ENCODE measurements around the gene SNAPC2.

SNAPC2 gene

GRCh38 chr19:7924651-7925170 is 4.6 kb downstream of the SNAPC2 start:
- Histone ChIP-seq H3K27me3 (ENCODE audit: insufficient read depth, low read depth, severe bottlenecking) (no peaks in the 10 kb centered on the region), H3K4me3 (ENCODE audit: low read depth, low read length) (peak overlapping the region; percentile 34), H3K27ac (peak overlapping the region; percentile 92), H3K9me3 (ENCODE audit: severe bottlenecking) (no peaks in the 10 kb centered on the region), H3K36me3 (peaks cover 34% of the 10 kb centered on the region)
- DNase-seq = no peak
- TF ChIP-seq, protein P1, sequence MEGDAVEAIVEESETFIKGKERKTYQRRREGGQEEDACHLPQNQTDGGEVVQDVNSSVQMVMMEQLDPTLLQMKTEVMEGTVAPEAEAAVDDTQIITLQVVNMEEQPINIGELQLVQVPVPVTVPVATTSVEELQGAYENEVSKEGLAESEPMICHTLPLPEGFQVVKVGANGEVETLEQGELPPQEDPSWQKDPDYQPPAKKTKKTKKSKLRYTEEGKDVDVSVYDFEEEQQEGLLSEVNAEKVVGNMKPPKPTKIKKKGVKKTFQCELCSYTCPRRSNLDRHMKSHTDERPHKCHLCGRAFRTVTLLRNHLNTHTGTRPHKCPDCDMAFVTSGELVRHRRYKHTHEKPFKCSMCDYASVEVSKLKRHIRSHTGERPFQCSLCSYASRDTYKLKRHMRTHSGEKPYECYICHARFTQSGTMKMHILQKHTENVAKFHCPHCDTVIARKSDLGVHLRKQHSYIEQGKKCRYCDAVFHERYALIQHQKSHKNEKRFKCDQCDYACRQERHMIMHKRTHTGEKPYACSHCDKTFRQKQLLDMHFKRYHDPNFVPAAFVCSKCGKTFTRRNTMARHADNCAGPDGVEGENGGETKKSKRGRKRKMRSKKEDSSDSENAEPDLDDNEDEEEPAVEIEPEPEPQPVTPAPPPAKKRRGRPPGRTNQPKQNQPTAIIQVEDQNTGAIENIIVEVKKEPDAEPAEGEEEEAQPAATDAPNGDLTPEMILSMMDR (IDR thresholded peaks at IDR 0.05; ENCODE audit: low read depth, low read length) = no peak

DNA sequence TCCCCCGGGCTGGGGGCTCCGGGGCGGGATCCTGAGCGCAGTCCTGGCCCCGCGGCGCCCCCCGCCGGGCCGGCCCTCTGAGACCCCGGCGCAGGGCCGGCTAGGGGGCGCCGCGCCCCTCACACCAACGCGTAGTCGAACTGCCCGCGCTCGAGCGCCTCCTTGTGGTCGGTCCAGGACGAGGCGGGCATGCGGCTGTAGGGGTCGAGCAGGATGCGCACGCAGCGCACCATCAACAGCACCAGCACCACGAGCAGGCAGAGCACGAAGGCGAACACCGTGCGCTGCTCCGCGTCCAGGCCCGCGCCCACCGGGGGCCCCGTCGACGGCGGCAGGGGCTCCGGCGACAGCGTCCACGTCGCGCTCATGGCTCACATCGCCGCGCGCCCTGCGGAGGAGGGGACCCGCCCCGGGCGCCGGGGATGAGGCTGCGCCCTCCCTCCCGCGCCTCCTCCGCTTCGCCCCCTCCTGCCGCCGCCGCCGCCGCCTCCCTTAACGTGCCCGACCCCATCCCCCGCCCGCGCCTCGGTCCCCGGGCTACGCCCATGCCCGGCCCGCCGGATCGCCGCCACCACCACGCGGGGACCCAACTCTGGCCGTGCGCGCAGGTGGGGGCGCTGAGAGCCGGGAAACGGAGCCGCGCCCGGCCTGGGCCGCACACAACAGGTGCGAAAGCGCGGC is 5.2 kb downstream of the SNAPC2 start:
- Histone ChIP-seq H3K27me3 (ENCODE audit: insufficient read depth, low read depth, severe bottlenecking) (no peaks in the 10 kb centered on the region), H3K27ac (peak overlapping the region; percentile 92), H3K9me3 (ENCODE audit: severe bottlenecking) (no peaks in the 10 kb centered on the region), H3K36me3 (peaks cover 35% of the 10 kb centered on the region), H3K4me3 (ENCODE audit: low read depth, low read length) (peak overlapping the region; percentile 34)
- DNase-seq = peak; percentile 86
- TF ChIP-seq, protein P1 (IDR thresholded peaks at IDR 0.05; ENCODE audit: low read depth, low read length) = peak; percentile 96

DNA sequence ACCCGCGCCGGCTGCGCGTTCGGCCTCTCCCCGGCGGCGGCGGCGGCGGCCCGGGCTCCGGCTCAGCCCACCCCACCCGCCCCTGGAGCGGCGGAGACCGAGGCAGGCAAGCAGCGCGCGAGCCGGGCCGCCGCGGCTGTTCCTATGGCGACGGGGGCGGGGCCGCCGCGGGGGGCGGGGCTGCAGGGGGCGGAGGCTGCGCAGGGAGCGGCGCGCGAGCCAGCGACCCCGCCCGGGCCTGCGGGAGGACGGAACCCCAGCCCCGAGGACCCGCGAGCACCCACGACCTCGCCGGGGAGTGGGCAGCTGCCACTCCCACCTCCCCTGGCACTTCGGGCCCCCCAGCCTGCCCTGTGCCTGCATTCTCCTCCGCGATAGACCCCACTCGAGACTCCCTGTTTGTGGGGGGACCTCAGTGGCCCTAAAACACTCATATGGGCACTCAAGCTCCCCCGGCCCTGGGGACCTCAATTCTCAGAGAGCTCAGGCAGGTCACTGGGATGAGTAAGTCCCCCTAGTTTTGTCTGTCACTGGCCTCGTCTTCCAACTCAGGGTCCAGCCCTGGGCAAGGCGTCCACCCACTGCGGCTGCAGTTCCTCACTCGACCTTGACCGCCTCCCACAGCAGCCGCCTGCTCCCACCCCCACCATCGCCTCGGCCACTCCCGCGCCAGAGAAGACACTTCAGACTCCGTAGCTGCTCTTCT is 6.0 kb downstream of the SNAPC2 start, which contains the start of gene CTXN1:
CTXN1 (minus strand) TSS at position 115 of the 706 bp plus-strand sequence. CDS start 597 bp downstream, outside the sequence.
- DNase-seq = peak; percentile 77
- Histone ChIP-seq H3K9me3 (ENCODE audit: severe bottlenecking) (no peaks in the 10 kb centered on the region), H3K27ac (peak within 1 kb of the TSS; percentile 92), H3K4me3 (ENCODE audit: low read depth, low read length) (peak within 1 kb of the TSS; percentile 53), H3K27me3 (ENCODE audit: insufficient read depth, low read depth, severe bottlenecking) (no peaks in the 10 kb centered on the region), H3K36me3 (peaks cover 43% of the 10 kb centered on the region)
- TF ChIP-seq, protein P1 (IDR thresholded peaks at IDR 0.05; ENCODE audit: low read depth, low read length) = 0 out of 2 replicates have a peak, but pooled peaks have one; percentile 17

DNA sequence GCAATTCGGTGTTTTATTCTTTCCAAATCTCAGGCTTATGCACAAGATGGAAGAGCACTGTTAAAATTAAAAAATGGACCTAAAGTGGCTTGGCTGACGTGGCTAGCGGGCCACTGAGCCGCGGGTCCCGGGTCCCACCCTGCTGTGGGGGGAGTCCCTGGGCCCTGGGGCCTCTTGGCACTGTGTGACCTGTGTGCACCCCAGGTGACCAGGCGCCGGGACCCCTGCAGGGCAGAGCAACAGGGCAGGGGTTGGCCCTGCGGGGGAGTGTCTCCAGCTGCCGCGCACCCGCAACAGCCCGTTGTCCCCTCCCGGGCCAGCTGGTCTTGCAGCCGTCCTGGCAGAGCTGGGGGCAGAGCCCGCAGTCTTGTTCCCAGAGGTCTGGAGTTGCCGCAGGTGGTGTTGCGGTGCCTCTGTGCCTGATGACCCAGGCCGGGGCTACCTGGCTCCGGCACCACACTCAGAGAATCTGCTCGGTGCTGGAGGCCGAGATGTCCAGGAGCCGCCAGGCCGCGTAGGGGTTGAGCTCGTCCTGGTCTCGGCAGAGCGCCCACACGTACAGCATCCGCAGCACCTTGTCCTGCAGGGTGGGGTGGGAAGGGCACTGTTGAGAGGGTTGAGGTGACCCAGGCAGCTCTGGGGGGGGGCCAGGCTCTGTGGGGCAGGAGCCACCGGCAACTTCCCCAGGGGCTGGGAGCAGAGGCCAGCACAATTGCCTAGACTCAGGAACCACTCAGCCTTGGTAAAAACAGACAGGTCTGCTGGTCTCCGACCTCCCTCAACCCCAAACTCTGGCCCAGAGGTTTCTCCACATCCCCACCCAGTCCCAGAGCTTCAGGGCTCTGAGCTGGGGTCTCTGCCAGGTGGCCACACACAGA is 6.8 kb downstream of the SNAPC2 start:
- H3K9me3 ChIP-seq (ENCODE audit: severe bottlenecking) = no peaks in the 10 kb centered on the region
- peaks cover 45% of the 10 kb centered on the region for H3K36me3 ChIP-seq
- peak; percentile 45 for DNase-seq
- TF ChIP-seq, protein P1 (IDR thresholded peaks at IDR 0.05; ENCODE audit: low read depth, low read length) = no peak
- no peaks in the 10 kb centered on the region for H3K27me3 ChIP-seq (ENCODE audit: insufficient read depth, low read depth, severe bottlenecking)
- peak overlapping the region; percentile 53; the same call in 1 of the 2 replicates for H3K4me3 ChIP-seq (ENCODE audit: low read depth, low read length)
- peak overlapping the region; percentile 79 for H3K27ac ChIP-seq

DNA sequence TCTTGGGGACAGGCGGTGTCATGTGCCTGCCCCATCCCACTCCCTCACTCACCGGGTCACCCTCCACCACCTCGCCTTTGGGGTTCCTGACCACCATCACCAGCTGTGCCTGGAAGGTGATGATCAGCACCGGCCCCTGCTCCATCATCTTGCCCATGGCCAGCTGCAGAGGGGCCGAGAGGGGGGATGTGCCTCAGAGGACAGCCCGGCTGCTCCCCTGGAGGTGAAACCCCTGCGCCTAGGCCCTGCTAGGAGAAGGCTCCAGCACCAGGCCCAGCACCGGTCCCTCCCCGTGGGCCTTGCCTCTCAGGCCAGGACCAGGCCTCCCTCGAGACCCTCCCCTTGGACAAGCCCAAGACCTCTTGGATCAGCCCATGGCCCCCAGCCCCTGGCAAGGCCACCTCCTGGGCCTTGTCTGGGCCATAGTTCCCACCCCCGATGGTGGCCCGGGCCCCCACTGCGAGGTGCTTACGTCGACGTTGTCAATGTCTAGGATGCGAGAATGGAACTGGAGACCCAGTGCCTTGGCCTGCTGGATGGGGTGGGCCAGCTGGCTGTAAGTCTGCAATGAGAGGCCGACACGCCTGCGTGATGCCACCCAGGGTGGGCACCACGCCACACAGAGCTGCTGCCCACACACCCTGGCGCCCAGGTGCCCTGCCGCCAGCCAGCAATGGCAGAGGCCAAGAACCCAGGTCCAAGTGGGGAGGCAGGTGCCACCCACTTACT is 7.6 kb downstream of the SNAPC2 start:
- no peak for DNase-seq
- Histone ChIP-seq H3K9me3 (ENCODE audit: severe bottlenecking) (no peaks in the 10 kb centered on the region), H3K36me3 (peaks cover 45% of the 10 kb centered on the region), H3K4me3 (ENCODE audit: low read depth, low read length) (no peak overlapping the region), H3K27ac (peak overlapping the region; percentile 58), H3K27me3 (ENCODE audit: insufficient read depth, low read depth, severe bottlenecking) (no peaks in the 10 kb centered on the region)
- TF ChIP-seq, protein P1 (IDR thresholded peaks at IDR 0.05; ENCODE audit: low read depth, low read length) = no peak

Data from WERI-Rb-1 (cell line).